Esophagus (tissue), 2 donors: ENCODE measurements around the gene ZMYND11. TPM values are rescaled to one million over a fixed set of nuclear protein-coding genes. Genes with fewer than 3 reads are reported as not detected.

Source experiments
- H3K27ac ChIP-seq, 2 donors: one replicate each; pipeline ENCODE4 v1.5.1; 2013; ENCODE audit warnings: low read depth in 2 of 2, mild to moderate bottlenecking in 2 of 2, inconsistent platforms in 1 of 2, low read length in 1 of 2, moderate library complexity in 1 of 2
- H3K27me3 ChIP-seq, 2 donors: one replicate each; pipeline ENCODE4 v1.6.1; 2013; ENCODE audit warnings: low read length in 2 of 2, control low read depth in 1 of 2, mild to moderate bottlenecking in 1 of 2; ENCODE audit not compliant: insufficient read depth in 2 of 2, control insufficient read depth in 1 of 2
- H3K36me3 ChIP-seq, 2 donors: one replicate each; pipeline ENCODE4 v1.6.1; 2013; ENCODE audit warnings: low read length in 1 of 2; ENCODE audit not compliant: control insufficient read depth in 2 of 2, insufficient read depth in 2 of 2
- H3K4me1 ChIP-seq, 2 donors: one replicate each; pipeline ENCODE4 v1.6.1; 2013; ENCODE audit warnings: low read length in 1 of 2; ENCODE audit not compliant: control insufficient read depth in 2 of 2, insufficient read depth in 2 of 2
- H3K4me3 ChIP-seq, 2 donors: one replicate each; pipeline ENCODE4 v1.5.1; 2013; ENCODE audit warnings: low read length in 2 of 2, mild to moderate bottlenecking in 2 of 2, low read depth in 1 of 2, moderate library complexity in 1 of 2
- H3K9me3 ChIP-seq, 2 donors: one replicate each; pipeline ENCODE4 v1.6.1; 2013; ENCODE audit warnings: mild to moderate bottlenecking in 2 of 2, low read depth in 1 of 2, low read length in 1 of 2, moderate library complexity in 1 of 2; ENCODE audit not compliant: control insufficient read depth in 2 of 2, insufficient read depth in 1 of 2
- WGBS, 2 donors: extraction: QIAGEN DNeasy Blood & Tissue Kit; methylation state at CpG; one replicate each; pipeline ENCODE4 v1.1.7; 2013; 5-methylcytosine and 5-hydroxymethylcytosine counted together
- polyA plus RNA-seq, 2 donors: library from polyadenylated mRNA; stranded (reverse); fragments of 200-250 nt; gene quantifications; one replicate each; pipeline ENCODE4 v1.2.3, GENCODE V29; 2013
- donor health status: healthy with polysubstance abuse.
- donor health status: Bipolar disorder and iron deficiency.

The ZMYND11 gene
- polyA plus RNA-seq, 2 donors = 14.2 to 20.7 TPM

DNA sequence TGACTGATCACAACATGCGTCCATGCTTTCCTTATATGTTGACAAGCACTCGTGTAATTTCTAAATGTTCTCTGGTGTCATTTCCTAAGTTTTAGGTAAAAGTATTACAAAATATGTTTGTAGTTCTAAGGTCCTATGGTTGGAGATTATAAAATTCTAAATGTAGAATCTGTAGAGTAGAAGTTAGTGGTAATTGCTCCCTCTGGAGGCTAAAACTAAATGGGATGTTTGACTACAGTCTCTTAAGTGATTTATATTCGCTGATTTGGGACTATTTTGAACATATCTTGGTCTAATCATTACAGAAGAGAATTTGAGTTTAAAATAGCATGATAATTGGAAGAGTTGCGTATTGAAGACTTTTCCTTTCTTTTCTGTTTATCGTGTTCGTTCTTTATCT lies 74.1 kb downstream of the ZMYND11 start:
- no peaks in the 10 kb centered on the region for H3K4me1 ChIP-seq
- peaks cover 0 to 2% of the 10 kb centered on the region in 2 donors for H3K36me3 ChIP-seq
- no peak overlapping the region for H3K27ac ChIP-seq
- H3K4me3 ChIP-seq = no peak overlapping the region
- H3K27me3 ChIP-seq = no peaks in the 10 kb centered on the region
- 93 to 95% methylated on average over 6 of the region's 6 CpGs for WGBS, 2 donors
- H3K9me3 ChIP-seq = no peaks in the 10 kb centered on the region

DNA sequence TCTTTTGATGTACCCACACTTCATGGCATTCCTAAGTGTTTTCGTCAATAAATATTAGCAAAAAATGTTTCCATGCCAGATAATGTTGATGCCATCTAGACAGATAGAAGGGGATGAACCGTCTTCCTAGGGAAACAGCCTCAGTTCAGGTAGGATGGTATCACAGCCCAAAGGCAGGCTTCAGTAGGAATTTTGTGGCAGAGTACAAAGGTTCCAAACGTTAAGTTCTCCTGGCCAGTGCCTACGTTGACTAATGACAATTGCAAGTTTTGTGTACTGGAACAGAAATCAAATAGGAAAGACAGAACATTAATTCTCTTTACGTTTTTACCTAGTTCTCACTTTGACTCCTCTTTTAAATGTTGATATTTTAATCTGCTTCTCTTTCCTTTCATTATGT lies 75.0 kb downstream of the ZMYND11 start:
- 84 to 89% methylated on average over 5 of the region's 5 CpGs for WGBS, 2 donors
- Histone ChIP-seq H3K27ac (no peak overlapping the region), H3K27me3 (no peaks in the 10 kb centered on the region), H3K4me3 (no peak overlapping the region), H3K9me3 (no peaks in the 10 kb centered on the region), H3K4me1 (no peaks in the 10 kb centered on the region), H3K36me3 (peaks cover 0 to 2% of the 10 kb centered on the region in 2 donors)

DNA sequence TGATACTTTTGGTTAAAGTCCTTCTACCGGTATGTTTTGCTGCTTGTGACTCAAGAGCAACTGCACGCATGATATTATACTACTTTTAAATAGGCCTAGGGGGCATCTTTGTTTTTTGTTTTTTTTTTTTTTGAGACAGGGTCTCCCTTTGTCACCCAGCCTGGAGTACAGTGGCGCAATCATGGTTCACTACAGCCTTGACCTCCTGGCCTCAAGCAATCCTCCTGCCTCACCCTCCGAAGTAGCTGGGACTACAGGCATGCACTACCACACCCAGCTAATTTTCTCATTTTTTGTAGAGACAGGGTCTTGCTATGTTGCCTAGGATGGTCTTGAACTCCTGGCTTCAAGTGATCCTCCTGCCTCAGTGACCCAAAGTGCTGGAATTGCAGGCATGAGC lies 80.2 kb downstream of the ZMYND11 start:
- peaks cover 0 to 5% of the 10 kb centered on the region in 2 donors for H3K36me3 ChIP-seq
- no peaks in the 10 kb centered on the region for H3K9me3 ChIP-seq
- H3K27ac ChIP-seq = no peak overlapping the region
- 94 to 96% methylated on average over 4 of the region's 4 CpGs for WGBS, 2 donors
- no peaks in the 10 kb centered on the region for H3K4me1 ChIP-seq
- H3K27me3 ChIP-seq = no peaks in the 10 kb centered on the region
- no peak overlapping the region for H3K4me3 ChIP-seq

DNA sequence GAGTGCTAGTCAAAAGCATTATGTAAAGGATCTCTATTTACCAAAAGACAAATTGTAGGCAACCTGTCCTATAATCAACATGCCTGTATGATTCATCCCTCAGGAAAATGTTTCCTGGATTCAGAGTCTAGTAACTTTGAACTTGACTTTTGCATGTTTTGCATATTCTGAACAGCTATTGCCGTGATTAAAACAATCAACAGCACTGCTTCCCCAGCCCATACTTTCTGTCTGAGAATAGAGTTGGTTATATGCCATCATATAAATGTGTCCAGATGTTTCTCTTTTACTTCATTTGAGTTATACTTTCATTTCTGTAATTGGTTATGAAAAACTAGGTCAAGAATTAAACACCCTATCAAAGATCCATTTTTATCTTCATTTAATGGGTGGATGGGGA lies 83.5 kb downstream of the ZMYND11 start:
- Histone ChIP-seq H3K27me3 (no peaks in the 10 kb centered on the region), H3K4me3 (no peak overlapping the region)
- 42 to 55% methylated on average over 1 of the region's 1 CpG for WGBS, 2 donors

DNA sequence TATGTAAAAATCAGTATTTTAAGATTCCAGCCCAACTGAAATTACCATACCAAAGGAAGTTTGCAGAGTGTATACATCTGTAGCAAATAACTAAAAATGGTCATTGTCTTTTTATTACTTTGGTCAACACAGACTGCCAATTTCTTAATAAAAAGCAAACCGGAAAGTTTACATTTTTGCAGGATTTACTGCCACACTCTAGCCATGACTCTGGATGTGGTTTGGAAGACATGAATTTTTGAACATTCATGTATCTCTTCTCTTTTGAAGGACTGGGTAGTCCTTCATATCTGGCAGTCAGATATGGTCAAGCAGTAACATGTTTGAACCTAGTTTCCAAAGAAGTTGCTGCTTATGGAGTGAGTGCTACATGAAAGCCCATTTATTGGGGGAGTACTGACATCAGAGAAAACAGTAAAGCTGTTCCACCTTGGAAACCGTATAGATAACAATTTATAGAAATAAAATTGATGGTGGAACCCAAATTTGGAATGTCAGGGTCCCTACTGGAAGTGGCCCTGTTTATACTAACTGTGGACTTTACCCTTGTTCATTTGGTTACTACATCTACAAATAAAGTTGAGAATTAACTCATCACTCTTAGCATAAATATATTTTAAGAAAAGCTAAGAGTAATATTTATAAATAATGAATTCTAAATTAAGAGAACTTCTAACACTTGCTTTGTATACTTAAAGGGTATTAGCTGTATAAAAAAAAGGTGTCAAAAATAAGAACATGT lies 84.6 kb downstream of the ZMYND11 start:
- Histone ChIP-seq H3K36me3 (peaks cover 0 to 5% of the 10 kb centered on the region in 2 donors), H3K27ac (no peak overlapping the region), H3K9me3 (no peaks in the 10 kb centered on the region), H3K27me3 (no peaks in the 10 kb centered on the region), H3K4me3 (no peak overlapping the region), H3K4me1 (no peaks in the 10 kb centered on the region)
- 49 to 56% methylated on average over 2 of the region's 2 CpGs for WGBS, 2 donors

More for the DNA sequence above, 83.5 kb downstream of the ZMYND11 start:
- Histone ChIP-seq H3K36me3 (peaks cover 0 to 5% of the 10 kb centered on the region in 2 donors), H3K4me1 (no peaks in the 10 kb centered on the region), H3K27ac (no peak overlapping the region), H3K9me3 (no peaks in the 10 kb centered on the region)

DNA sequence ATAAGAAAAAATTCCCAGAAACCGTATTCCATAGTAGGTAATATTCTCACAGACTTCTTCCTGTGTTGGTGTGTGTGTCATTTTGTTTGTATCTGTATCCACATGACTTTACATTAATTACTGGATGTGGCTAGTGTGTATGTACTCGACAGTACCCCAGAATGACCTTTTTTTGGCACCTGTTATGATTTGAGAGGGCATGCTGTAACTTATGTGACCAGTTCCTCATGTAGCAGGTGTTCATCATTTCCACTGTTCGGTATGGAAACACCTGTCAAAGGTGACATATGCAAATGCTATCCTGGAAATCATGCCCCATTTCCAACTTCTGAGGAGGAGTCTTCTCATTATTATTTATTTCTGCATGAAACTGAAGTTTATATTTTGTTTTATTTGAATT lies 89.3 kb downstream of the ZMYND11 start:
- H3K9me3 ChIP-seq = no peaks in the 10 kb centered on the region
- no peak overlapping the region for H3K4me3 ChIP-seq
- WGBS, 2 donors = 63 to 72% methylated on average over 3 of the region's 3 CpGs
- no peaks in the 10 kb centered on the region for H3K36me3 ChIP-seq
- H3K4me1 ChIP-seq = no peaks in the 10 kb centered on the region
- no peaks in the 10 kb centered on the region for H3K27me3 ChIP-seq
- H3K27ac ChIP-seq = no peak overlapping the region

DNA sequence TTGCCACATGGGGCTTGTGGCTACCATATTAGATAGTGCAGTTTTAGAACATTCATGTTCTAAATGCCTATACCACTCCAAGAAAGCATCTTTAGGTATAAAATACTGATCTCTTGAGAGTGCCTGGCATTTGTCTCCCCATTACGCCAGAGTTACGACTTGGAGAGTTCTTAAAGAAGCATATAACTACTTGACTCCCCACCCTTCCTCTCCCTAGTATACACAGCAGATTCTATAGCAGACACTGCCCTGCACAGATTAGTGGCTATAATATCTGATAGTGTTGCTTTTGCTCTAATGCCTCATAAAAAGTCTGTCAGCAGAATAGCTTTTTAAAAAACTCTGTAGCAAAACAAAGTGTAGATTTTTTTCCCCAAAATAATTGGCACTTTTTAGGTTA lies 90.8 kb downstream of the ZMYND11 start:
- no peaks in the 10 kb centered on the region for H3K4me1 ChIP-seq
- no peaks in the 10 kb centered on the region for H3K27me3 ChIP-seq
- no peak overlapping the region for H3K4me3 ChIP-seq
- 93 to 95% methylated on average over 2 of the region's 2 CpGs for WGBS, 2 donors
- no peaks in the 10 kb centered on the region for H3K36me3 ChIP-seq
- no peak overlapping the region for H3K27ac ChIP-seq
- H3K9me3 ChIP-seq = no peaks in the 10 kb centered on the region

DNA sequence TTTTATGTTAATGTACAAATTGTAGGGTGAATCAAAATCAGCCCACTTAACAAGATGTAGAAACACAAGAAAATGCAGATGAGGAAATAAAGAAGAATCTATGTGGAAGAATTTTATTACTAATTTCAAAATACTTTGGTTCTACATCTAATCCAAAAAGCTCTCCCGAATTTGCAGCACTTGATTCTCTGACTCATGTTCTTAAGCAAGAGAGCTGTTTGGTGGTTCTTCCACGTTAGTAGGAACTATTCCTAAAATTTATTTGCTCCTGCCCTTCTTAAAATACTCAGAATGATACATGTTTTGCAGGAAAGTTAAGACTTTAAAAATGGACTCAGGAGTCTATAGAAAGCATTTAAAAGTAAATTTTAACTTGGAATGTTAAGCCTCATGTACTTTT lies 91.8 kb downstream of the ZMYND11 start:
- no peaks in the 10 kb centered on the region for H3K9me3 ChIP-seq
- H3K27me3 ChIP-seq = no peaks in the 10 kb centered on the region
- no peaks in the 10 kb centered on the region for H3K36me3 ChIP-seq
- H3K4me3 ChIP-seq = no peak overlapping the region
- H3K4me1 ChIP-seq = no peaks in the 10 kb centered on the region
- WGBS, 2 donors = 47 to 64% methylated on average over 2 of the region's 2 CpGs
- H3K27ac ChIP-seq = no peak overlapping the region

DNA sequence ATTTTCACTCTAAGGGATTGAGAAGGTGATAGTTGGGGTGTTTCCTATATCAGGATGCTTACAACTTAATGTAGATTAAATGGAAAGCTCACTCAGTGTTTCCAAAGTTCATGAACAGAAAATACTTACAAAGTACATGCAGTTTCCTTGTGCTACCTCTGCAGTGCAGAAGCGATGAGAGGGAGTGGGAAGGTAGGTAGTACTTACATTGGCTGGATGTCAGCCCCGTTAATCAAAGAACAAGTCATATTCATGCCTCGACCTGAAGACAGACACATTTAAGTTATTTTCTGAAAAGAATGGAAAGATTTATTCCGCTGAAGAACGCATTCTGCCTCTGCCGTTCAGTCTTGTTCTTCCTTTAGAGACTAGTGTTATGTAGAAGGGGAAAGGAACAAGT lies 93.1 kb downstream of the ZMYND11 start:
- 53 to 56% methylated on average over 6 of the region's 6 CpGs for WGBS, 2 donors
- Histone ChIP-seq H3K27me3 (no peaks in the 10 kb centered on the region), H3K4me1 (no peaks in the 10 kb centered on the region), H3K4me3 (no peak overlapping the region), H3K27ac (no peak overlapping the region), H3K36me3 (no peaks in the 10 kb centered on the region), H3K9me3 (no peaks in the 10 kb centered on the region)

DNA sequence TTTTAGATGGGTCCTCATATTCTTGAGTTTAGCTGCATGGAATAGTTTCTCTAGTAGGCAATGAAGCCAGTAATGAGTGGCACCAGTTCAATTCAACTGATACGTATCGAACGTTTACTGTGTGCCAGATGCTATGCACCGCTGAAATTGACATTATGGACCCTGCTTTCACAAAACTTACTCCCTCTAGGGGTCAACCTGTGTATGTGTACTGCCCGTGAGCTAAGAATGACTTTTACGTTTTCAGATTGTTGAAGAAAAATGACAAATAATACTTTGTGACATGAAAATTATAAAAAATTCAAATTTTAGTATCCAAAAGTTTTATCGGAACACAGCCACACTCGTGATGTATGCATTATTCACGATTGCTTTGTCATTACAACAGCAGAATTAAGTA lies 95.5 kb downstream of the ZMYND11 start:
- Histone ChIP-seq H3K4me1 (peaks cover 0 to 2% of the 10 kb centered on the region in 2 donors), H3K9me3 (no peaks in the 10 kb centered on the region), H3K27ac (no peak overlapping the region)

More for the DNA sequence above, 95.5 kb downstream of the ZMYND11 start:
- H3K36me3 ChIP-seq = peaks cover 0 to 2% of the 10 kb centered on the region in 2 donors
- 80 to 87% methylated on average over 9 of the region's 9 CpGs for WGBS, 2 donors
- no peak overlapping the region for H3K4me3 ChIP-seq
- H3K27me3 ChIP-seq = no peaks in the 10 kb centered on the region
